ENCODE results near the gene IFNK.

- TF ChIP-seq CTCF (IDR thresholded peaks at IDR 0.05; ENCODE audit: low read depth, low read length): no peak
- no peak for TF ChIP-seq EZH2phosphoT487 (IDR thresholded peaks at IDR 0.05; ENCODE audit: low read depth)
Measured at GRCh38 chr9:27514551-27514950, 9.5 kb upstream of the IFNK start.

All from OCI-LY3 (cell line).